GM12878 (cell line): Measurements from ENCODE around the gene NOS1AP. TPM values are rescaled to one million over a fixed set of nuclear protein-coding genes. Genes with fewer than 3 reads are reported as not detected.

Experiments used
- ATAC-seq: fragments of 200-7000 bp; cut with Tn5 transposase; 3 replicates; pipeline ENCODE4 v1.9.1; 2020; ENCODE audit warnings: mild to moderate bottlenecking, moderate library complexity
- BruUV-seq: library from RNA; stranded (reverse); fragments of 400-500 nt; replicated peaks from 2 replicates; lab custom pipeline; 2021; lab: Mats Ljungman, UMichigan
- CTCF ChIA-PET: fragments of 300-600 bp; sonication (Branson Sonifier 250); formaldehyde crosslinking; extraction: SDS; loops from one replicate; lab custom pipeline; 2021; ENCODE audit warnings: inconsistent platforms; lab: Yijun Ruan, JAX
- POLR2A ChIA-PET: fragments of 350-600 bp; formaldehyde crosslinking; extraction: SDS; loops from one replicate; lab custom pipeline; 2021; ENCODE audit warnings: inconsistent platforms; lab: Charles Lee
- RAD21 ChIA-PET: fragments of 300-600 bp; sonication (Branson Sonifier 250); formaldehyde crosslinking; loops from one replicate; lab custom pipeline; 2023; ENCODE audit warnings: antibody characterized with exemption; ENCODE audit not compliant: unreplicated experiment; lab: Charles Lee
- SMC1A ChIA-PET: fragments of 300-600 bp; sonication (Branson Sonifier 250); formaldehyde crosslinking; loops from one replicate; lab custom pipeline; 2023; ENCODE audit not compliant: unreplicated experiment, uncharacterized antibody; lab: Charles Lee
- DNase-seq: peaks from one replicate; pipeline ENCODE4 v3.0.0-alpha.2; 2011; ENCODE audit warnings: low read depth, low spot score
- FAIRE-seq: peaks from 3 replicates; lab custom pipeline; 2011; peaks lifted over from hg19 to GRCh38; lab: Jason Lieb, UNC
- H2AFZ ChIP-seq: 2 replicates; pipeline ENCODE4 v1.6.0; 2011; ENCODE audit warnings: low read depth, low read length, control low read depth; ENCODE audit not compliant: control insufficient read depth
- H3K27ac ChIP-seq: 2 replicates; pipeline ENCODE4 v1.5.1; 2011; ENCODE audit warnings: control low read depth; ENCODE audit not compliant: control insufficient read depth, insufficient read depth
- H3K27me3 ChIP-seq, 2 experiments: replicated peaks in 1 of 2; 2 replicates each; pipeline versions ENCODE4 v1.6.0 to v1.6.1; 2011; ENCODE audit warnings: low read length in 1 of 2; ENCODE audit not compliant: control insufficient read depth in 2 of 2, insufficient read depth in 2 of 2
- H3K36me3 ChIP-seq, 2 experiments: 2 replicates each; pipeline ENCODE4 v1.5.1; 2011; ENCODE audit warnings: low read length in 1 of 2; ENCODE audit not compliant: control insufficient read depth in 2 of 2, insufficient read depth in 2 of 2
- H3K4me1 ChIP-seq: 2 replicates; pipeline ENCODE4 v1.6.1; 2011; ENCODE audit warnings: mild to moderate bottlenecking, low read length, moderate library complexity, mixed read lengths; ENCODE audit not compliant: control insufficient read depth, insufficient read depth
- H3K4me2 ChIP-seq: 2 replicates; pipeline ENCODE4 v1.6.0; 2011; ENCODE audit warnings: control low read depth; ENCODE audit not compliant: control insufficient read depth, insufficient read depth
- H3K4me3 ChIP-seq: fragments of 200-600 bp; sonication (generic); 2 replicates; pipeline ENCODE4 v1.5.1; 2016
- H3K79me2 ChIP-seq: 2 replicates; pipeline ENCODE4 v1.6.0; 2011; ENCODE audit warnings: low read length; ENCODE audit not compliant: control insufficient read depth, insufficient read depth
- H3K9ac ChIP-seq: 2 replicates; pipeline ENCODE4 v1.8.0; 2011; ENCODE audit warnings: low read length, control low read depth, mixed read lengths; ENCODE audit not compliant: control insufficient read depth, insufficient read depth
- H3K9me3 ChIP-seq: replicated peaks from 3 replicates; pipeline ENCODE4 v1.5.1; 2011; ENCODE audit warnings: mild to moderate bottlenecking, low read length; ENCODE audit not compliant: control insufficient read depth, insufficient read depth
- H4K20me1 ChIP-seq: 2 replicates; pipeline ENCODE4 v1.6.0; 2011; ENCODE audit not compliant: control insufficient read depth, insufficient read depth
- EZH2 ChIP-seq: IDR thresholded peaks from 2 replicates; pipeline ENCODE4 v1.6.1; 2012; ENCODE audit warnings: low read depth, mild to moderate bottlenecking, control low read depth, inconsistent platforms, low read length, borderline replicate concordance; ENCODE audit not compliant: control insufficient read depth
- IKZF2 ChIP-seq, 2 experiments: fragments of 450-650 bp; IDR thresholded peaks; 2 replicates each; pipeline ENCODE4 v1.6.1; 2017; ENCODE audit warnings: mild to moderate bottlenecking in 2 of 2, moderate library complexity in 2 of 2
- IRF4 ChIP-seq: IDR thresholded peaks from 2 replicates; pipeline ENCODE4 v1.6.1; 2011; ENCODE audit warnings: low read depth, low read length
- NFXL1 ChIP-seq: fragments of 450-650 bp; IDR thresholded peaks from 2 replicates; pipeline ENCODE4 v1.6.1; 2017; ENCODE audit warnings: antibody characterized with exemption, mild to moderate bottlenecking, borderline replicate concordance
- SMARCA5 ChIP-seq: fragments of 450-650 bp; IDR thresholded peaks from 2 replicates; pipeline ENCODE4 v1.6.1; 2017; ENCODE audit warnings: mild to moderate bottlenecking
- SRF ChIP-seq, 2 experiments: IDR thresholded peaks; 2 replicates each; pipeline ENCODE4 v1.6.1; 2011; ENCODE audit warnings: low read depth in 2 of 2, low read length in 2 of 2, mild to moderate bottlenecking in 1 of 2, moderate library complexity in 1 of 2
- STAT3 ChIP-seq: IDR thresholded peaks from 2 replicates; pipeline ENCODE4 v1.6.1; 2011; ENCODE audit warnings: low read depth, low read length, improper control_type of control experiment
- ZBTB33 ChIP-seq: fragments of 450-650 bp; IDR thresholded peaks from 2 replicates; pipeline ENCODE4 v1.6.1; 2017; ENCODE audit warnings: mild to moderate bottlenecking
- ZNF24 ChIP-seq: fragments of 450-650 bp; IDR thresholded peaks from 2 replicates; pipeline ENCODE4 v1.6.1; 2017; ENCODE audit warnings: antibody characterized with exemption, mild to moderate bottlenecking
- WGBS: methylation state at CpG from one replicate; pipeline ENCODE4 v1.1.6; 2016; ENCODE audit warnings: low lambda C conversion rate; ENCODE audit not compliant: insufficient replicate concordance, insufficient coverage; ENCODE audit errors: missing lambda C conversion rate; 5-methylcytosine and 5-hydroxymethylcytosine counted together
- in situ Hi-C: fragments of 300-500 bp; cut with MboI; formaldehyde crosslinking; loops from 9 replicates; pipeline ENCODE4 v1.14.3; 2018; ENCODE audit warnings: mixed read lengths
- intact Hi-C: fragments of 100-400 bp; cut with micrococcal nuclease; formaldehyde crosslinking; loops from one replicate; pipeline ENCODE4 v1.14.2; 2022; ENCODE audit not compliant: unreplicated experiment
- polyA plus RNA-seq, 11 experiments: library from polyadenylated mRNA; depleted of rRNA in 4 of 11; unstranded in 6 of 11; stranded (reverse) in 5 of 11; fragments of >200 nt; fragmentation: Nextera tagmentation in 4 of 11; fragmentation: Illumina TruSeq in 1 of 11; extraction: Ambion mirVana in 4 of 11; extraction: Trizol in 1 of 11; gene quantifications; 1 replicate in 1 of 11; 2 replicates in 10 of 11; pipeline versions ENCODE4 v1.2.1 to v1.2.3, GENCODE V29; 2011 to 2016; ENCODE audit warnings: inconsistent platforms in 2 of 11, missing spikeins in 2 of 11, low read depth in 1 of 11
- total RNA-seq, 4 experiments: library from RNA; depleted of rRNA in 3 of 4; stranded (reverse); fragments of >200 nt in 3 of 4; fragmentation: Illumina TruSeq in 1 of 4; extraction: Trizol in 1 of 4; gene quantifications; 2 replicates each; pipeline versions ENCODE4 v1.2.1 to v1.2.3, GENCODE V29; 2013 to 2021

Gene NOS1AP
- total and polyA plus RNA-seq, 10 of the 15 experiments (the other 5 are each of a cell fraction or from before 2014, with no cell fraction given): 0.03 to 0.15 TPM; not detected in 8

- 0% methylated on average over 2 of the region's 2 CpGs for WGBS
- TF ChIP-seq NFXL1: no peak
- no peak for TF ChIP-seq EZH2
- no peak for TF ChIP-seq ZBTB33
- no peak for TF ChIP-seq SRF (IDR thresholded peaks at IDR 0.05; ENCODE audit: low read depth in 2 of 2, low read length in 2 of 2)
- no peak for TF ChIP-seq ZNF24
- TF ChIP-seq SMARCA5: no peak
- TF ChIP-seq IRF4: no peak
- no peak for TF ChIP-seq IKZF2 (IDR thresholded peaks at IDR 0.05)
- no peak for TF ChIP-seq STAT3
- no peaks in the 10 kb centered on the region for H4K20me1 ChIP-seq
- H3K9ac ChIP-seq: no peak overlapping the region
- H3K4me2 ChIP-seq: no peak overlapping the region
- ATAC-seq (no peak), FAIRE-seq (no peak), DNase-seq (no peak)
- ChIA-PET POLR2A (no interaction called here), SMC1A (no interaction called here), CTCF (no interaction called here), RAD21 (no interaction called here)
- H3K36me3 ChIP-seq: no peaks in the 10 kb centered on the region
- H3K9me3 ChIP-seq: no peaks in the 10 kb centered on the region
- no peaks in the 10 kb centered on the region for H3K79me2 ChIP-seq
- no peak overlapping the region for H2AFZ ChIP-seq
- H3K4me1 ChIP-seq: no peaks in the 10 kb centered on the region
- peaks cover 0 to 4% of the 10 kb centered on the region in 2 experiments; a peak in 2 of 4 replicates for H3K27me3 ChIP-seq
- no peak overlapping the region for H3K27ac ChIP-seq
- in situ Hi-C loops: no loop called here
- H3K4me3 ChIP-seq: no peak overlapping the region
- no TSS peak for BruUV-seq
- intact Hi-C loops: no loop called here
Measured at GRCh38 chr1:162315673-162316072, 246.2 kb downstream of the NOS1AP start.
